Osteocyte (in vitro differentiated cells): ENCODE results near the gene ELOVL3. TPM values are rescaled to one million over a fixed set of nuclear protein-coding genes. Genes with fewer than 3 reads are reported as not detected.
"Not testable (repeated sequence)": the region's sequence is repeated elsewhere in the genome, so short reads cannot be mapped to it uniquely, and the experiment has no call there.

ENCODE experiments used
- DNase-seq: peaks from one replicate; pipeline ENCODE4 v3.0.0; 2021; ENCODE audit warnings: mixed read lengths; ENCODE audit not compliant: unreplicated experiment; ENCODE audit errors: extremely low spot score
- H3K27ac Mint-ChIP-seq: one replicate; pipeline ENCODE4 v1.8.0; 2021; ENCODE audit warnings: mild to moderate bottlenecking, mixed read lengths; ENCODE audit not compliant: unreplicated experiment
- H3K27me3 Mint-ChIP-seq: one replicate; pipeline ENCODE4 v1.8.0; 2021; ENCODE audit warnings: mixed read lengths; ENCODE audit not compliant: unreplicated experiment
- H3K36me3 Mint-ChIP-seq: one replicate; pipeline ENCODE4 v1.8.0; 2021; ENCODE audit warnings: mixed read lengths; ENCODE audit not compliant: unreplicated experiment
- H3K4me1 Mint-ChIP-seq: one replicate; pipeline ENCODE4 v1.8.0; 2021; ENCODE audit warnings: mixed read lengths; ENCODE audit not compliant: unreplicated experiment
- H3K4me3 Mint-ChIP-seq: one replicate; pipeline ENCODE4 v1.8.0; 2021; ENCODE audit warnings: mild to moderate bottlenecking, moderate library complexity, mixed read lengths; ENCODE audit not compliant: unreplicated experiment
- H3K9me3 Mint-ChIP-seq: one replicate; pipeline ENCODE4 v1.8.0; 2021; ENCODE audit warnings: mixed read lengths; ENCODE audit not compliant: unreplicated experiment
- total RNA-seq: library from RNA; stranded (reverse); gene quantifications from 2 replicates; pipeline ENCODE4 v1.2.1, GENCODE V29; 2021
- TF ChIP-seq, protein P1 (sequence below): fragments of 200-600 bp; sonication (generic); IDR thresholded peaks from 2 replicates; pipeline ENCODE4 v1.5.0; 2021; ENCODE audit warnings: antibody characterized with exemption, mild to moderate bottlenecking, moderate library complexity

The ELOVL3 gene
- total RNA-seq, 1 donor from 2014 or later: not detected

DNA sequence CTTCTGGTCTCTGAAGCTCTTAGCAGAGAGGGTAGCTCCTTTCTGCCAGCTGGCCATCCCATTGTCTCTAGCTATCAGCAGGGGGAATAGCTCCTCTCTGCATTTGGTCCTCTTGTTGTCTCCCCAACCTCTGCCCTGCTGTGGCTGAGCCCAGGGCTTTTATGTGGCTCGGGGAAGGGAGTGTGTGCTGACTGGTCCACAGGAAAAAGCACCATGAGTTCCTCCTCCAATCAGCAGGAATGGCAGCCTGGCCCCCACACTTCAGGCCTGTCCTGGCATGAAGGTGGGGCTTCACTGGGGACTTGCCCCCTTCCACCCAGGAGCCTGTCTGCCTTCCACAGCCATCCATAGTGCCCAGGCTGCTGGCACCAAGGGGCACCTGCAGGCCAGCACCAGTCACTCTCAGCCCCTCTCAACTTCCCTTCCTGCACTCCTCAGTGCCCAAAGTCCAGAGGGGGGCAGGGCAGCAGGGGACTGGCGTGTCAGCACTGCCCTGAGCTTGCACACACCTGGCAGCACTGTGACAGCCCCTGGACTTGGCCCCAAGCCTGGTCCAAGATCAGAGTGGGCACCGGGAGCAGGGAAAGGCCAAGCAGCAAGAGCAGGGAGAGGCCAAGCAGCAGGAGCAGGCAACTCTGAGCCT, 37.7 kb upstream of the ELOVL3 start:
- Mint-ChIP-seq H3K27ac (no peak overlapping the region), H3K36me3 (no peaks in the 10 kb centered on the region), H3K4me1 (peaks cover 3% of the 10 kb centered on the region), H3K27me3 (peaks cover 36% of the 10 kb centered on the region), H3K4me3 (no peak overlapping the region), H3K9me3 (peaks cover 9% of the 10 kb centered on the region)
- TF ChIP-seq, protein P1, sequence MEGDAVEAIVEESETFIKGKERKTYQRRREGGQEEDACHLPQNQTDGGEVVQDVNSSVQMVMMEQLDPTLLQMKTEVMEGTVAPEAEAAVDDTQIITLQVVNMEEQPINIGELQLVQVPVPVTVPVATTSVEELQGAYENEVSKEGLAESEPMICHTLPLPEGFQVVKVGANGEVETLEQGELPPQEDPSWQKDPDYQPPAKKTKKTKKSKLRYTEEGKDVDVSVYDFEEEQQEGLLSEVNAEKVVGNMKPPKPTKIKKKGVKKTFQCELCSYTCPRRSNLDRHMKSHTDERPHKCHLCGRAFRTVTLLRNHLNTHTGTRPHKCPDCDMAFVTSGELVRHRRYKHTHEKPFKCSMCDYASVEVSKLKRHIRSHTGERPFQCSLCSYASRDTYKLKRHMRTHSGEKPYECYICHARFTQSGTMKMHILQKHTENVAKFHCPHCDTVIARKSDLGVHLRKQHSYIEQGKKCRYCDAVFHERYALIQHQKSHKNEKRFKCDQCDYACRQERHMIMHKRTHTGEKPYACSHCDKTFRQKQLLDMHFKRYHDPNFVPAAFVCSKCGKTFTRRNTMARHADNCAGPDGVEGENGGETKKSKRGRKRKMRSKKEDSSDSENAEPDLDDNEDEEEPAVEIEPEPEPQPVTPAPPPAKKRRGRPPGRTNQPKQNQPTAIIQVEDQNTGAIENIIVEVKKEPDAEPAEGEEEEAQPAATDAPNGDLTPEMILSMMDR: no peak
- DNase-seq: no peak

DNA sequence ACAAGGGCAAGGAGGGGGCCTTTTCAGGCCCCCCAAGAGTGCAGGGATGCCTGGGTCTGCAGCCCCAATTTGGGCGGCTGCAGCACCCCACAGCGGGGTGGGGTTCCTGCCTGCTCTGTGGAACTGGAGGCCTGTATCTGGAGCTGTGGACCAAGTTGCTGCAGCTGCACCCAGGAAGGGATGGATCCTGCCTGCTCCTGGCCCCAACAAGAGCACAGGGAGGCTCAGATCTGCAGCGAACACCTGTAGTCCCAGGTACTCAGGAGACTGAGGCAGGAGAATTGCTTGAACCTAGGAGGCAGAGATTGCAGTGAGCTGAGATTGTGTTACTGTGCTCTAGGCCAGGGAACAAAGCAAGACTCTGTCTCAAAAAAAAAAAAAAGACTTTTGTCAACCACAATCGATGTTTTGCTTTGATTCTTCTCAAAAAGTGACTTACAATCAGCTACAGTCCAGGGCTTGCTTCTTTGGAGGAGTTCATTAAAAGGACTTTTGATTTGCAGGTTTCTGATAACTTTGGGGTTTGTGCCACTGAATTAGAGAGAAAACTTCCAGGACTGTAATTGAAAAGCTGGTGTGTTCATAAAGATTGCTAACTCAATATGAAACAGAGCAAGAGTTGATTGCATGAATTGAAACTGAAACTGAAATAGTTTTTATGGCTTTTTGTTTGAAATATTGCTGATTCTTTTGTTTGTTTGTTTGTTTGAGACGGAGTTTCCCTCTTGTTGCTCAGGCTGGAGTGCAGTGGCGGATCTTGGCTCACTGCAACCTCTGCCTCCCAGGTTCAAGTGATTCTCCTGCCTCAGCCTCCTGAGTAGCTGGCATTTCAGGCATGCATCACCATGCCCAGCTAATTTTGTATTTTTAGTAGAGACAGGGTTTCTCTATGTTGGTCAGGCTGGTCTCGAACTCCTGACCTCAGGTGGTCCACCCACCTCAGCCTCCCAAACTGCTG, 36.9 kb upstream of the ELOVL3 start:
- not testable (repeated sequence) for H3K4me1 Mint-ChIP-seq, H3K36me3 Mint-ChIP-seq, DNase-seq, H3K4me3 Mint-ChIP-seq, H3K9me3 Mint-ChIP-seq, H3K27ac Mint-ChIP-seq
- H3K27me3 Mint-ChIP-seq: peaks cover 35% of the 10 kb centered on the region

DNA sequence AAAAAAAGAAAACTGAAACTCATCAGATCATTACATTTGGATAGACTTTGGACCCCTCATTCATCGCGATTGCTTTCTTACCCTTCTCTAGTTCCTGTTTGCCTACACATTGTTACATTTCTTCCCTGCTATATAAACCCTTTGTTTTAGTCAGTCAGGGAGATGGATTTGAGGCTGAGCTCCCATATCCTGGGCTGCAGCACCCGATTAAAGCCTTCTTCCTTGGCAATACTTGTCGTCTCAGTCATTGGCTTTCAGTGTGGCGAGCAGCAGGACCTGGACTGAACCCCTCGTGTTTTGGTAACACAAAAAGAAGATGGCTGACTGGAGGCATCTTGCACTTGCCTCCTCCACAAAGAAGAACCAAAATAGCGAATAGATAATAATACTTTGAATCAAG, 34.1 kb upstream of the ELOVL3 start:
- no peaks in the 10 kb centered on the region for H3K36me3 Mint-ChIP-seq
- TF ChIP-seq, protein P1: no peak
- H3K27me3 Mint-ChIP-seq: peaks cover 39% of the 10 kb centered on the region
- peaks cover 3% of the 10 kb centered on the region for H3K4me1 Mint-ChIP-seq
- H3K27ac Mint-ChIP-seq: no peak overlapping the region
- H3K9me3 Mint-ChIP-seq: peaks cover 9% of the 10 kb centered on the region
- H3K4me3 Mint-ChIP-seq: no peak overlapping the region
- DNase-seq: no peak

DNA sequence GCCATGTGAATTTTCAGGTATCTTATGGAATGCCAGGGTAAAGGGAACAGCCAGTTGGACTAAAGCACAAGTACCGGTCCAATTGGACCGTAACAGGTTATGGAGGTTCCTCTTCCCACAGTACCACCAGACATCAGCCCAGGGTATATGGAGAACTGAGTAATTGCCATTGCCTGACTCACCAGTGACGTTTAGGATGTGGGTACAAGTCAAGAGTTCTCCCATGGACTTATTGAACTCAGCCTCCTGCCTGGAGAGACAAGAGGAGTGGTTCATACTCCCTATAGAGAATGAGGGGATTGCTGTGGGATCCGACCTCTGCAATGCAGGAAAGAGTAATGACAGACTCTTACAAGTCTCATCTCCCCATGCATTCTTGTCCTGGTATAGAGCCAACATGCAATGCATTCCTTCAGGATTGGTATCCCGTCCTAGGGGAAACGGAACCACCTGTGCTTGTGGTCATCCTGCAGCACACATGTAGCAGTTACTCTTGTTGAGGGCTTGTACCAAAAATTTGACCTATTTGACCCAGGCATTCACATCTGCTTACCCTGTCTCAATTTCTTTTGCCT, 30.7 kb upstream of the ELOVL3 start:
- H3K27ac Mint-ChIP-seq: no peak overlapping the region
- TF ChIP-seq, protein P1: no peak
- peaks cover 9% of the 10 kb centered on the region for H3K9me3 Mint-ChIP-seq
- peaks cover 43% of the 10 kb centered on the region for H3K27me3 Mint-ChIP-seq
- no peak overlapping the region for H3K4me3 Mint-ChIP-seq
- no peaks in the 10 kb centered on the region for H3K4me1 Mint-ChIP-seq
- DNase-seq: no peak
- H3K36me3 Mint-ChIP-seq: no peaks in the 10 kb centered on the region

DNA sequence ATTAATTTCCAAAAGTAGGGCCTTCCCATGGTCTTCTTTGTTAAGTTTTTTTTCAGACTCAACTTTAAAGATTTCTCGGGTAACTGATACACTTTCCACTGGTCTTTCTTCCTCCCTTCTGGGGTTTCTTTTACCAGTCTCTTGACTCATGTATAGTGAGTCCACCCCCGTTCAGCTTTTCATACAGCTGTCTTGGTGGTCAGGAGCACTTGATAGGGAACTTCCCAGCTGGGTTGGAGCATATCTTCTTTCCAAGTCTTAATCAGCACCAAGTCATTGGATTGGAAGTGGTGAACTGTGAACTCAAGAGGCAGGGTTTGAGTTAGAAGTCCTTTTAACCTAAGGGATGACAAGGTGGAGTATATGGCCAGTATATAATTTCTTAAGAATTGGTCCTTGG, 29.2 kb upstream of the ELOVL3 start:
- H3K27ac Mint-ChIP-seq: no peak overlapping the region
- peaks cover 50% of the 10 kb centered on the region for H3K27me3 Mint-ChIP-seq
- no peaks in the 10 kb centered on the region for H3K4me1 Mint-ChIP-seq
- H3K4me3 Mint-ChIP-seq: no peak overlapping the region
- TF ChIP-seq, protein P1: no peak
- H3K9me3 Mint-ChIP-seq: peaks cover 3% of the 10 kb centered on the region
- no peak for DNase-seq
- H3K36me3 Mint-ChIP-seq: no peaks in the 10 kb centered on the region
